ENCODE measurements around the gene ESPNL. TPM values are rescaled to one million over a fixed set of nuclear protein-coding genes. Genes with fewer than 3 reads are reported as not detected.

ESPNL gene
- polyA plus RNA-seq, 1 donor (not counting 4 experiments of a cell fraction or from before 2014, with no cell fraction given): 0.16 TPM

GRCh38 chr2:238067939-238068338, 32.2 kb upstream of the ESPNL start:
- Histone ChIP-seq H3K27me3 (ENCODE audit: control insufficient read depth, extremely low read depth, insufficient read depth, low read length) (no peaks in the 10 kb centered on the region), H3K36me3 (ENCODE audit: control insufficient read depth in 2 of 2, extremely low read depth in 1 of 2, insufficient read depth in 2 of 2, low read length in 2 of 2) (peaks cover 17 to 30% of the 10 kb centered on the region in 2 experiments), H3K4me1 (ENCODE audit: control insufficient read depth, extremely low read depth, insufficient read depth, low read length) (no peaks in the 10 kb centered on the region), H4K20me1 (ENCODE audit: control insufficient read depth, extremely low read depth, insufficient read depth, low read length) (no peaks in the 10 kb centered on the region), H3K27ac (ENCODE audit: control insufficient read depth, insufficient read depth, low read length) (no peak overlapping the region), H3K9ac (ENCODE audit: control insufficient read depth, extremely low read depth, insufficient read depth, low read length) (no peak overlapping the region), H2AFZ (ENCODE audit: control insufficient read depth, low read length) (no peak overlapping the region), H3K4me3 (ENCODE audit: control insufficient read depth in 2 of 3, extremely low read depth in 1 of 3, insufficient read depth in 2 of 3, low read depth in 1 of 3, low read length in 3 of 3) (no peak overlapping the region), H3K4me2 (ENCODE audit: control insufficient read depth, extremely low read depth, insufficient read depth, low read depth, low read length) (no peak overlapping the region), H3K79me2 (ENCODE audit: control insufficient read depth, insufficient read depth, low read length) (no peaks in the 10 kb centered on the region), H3K9me1 (ENCODE audit: control insufficient read depth, extremely low read depth, insufficient read depth, low read length) (no peaks in the 10 kb centered on the region), H3K9me3 (ENCODE audit: control insufficient read depth, low read depth, low read length) (no peaks in the 10 kb centered on the region)
- TF ChIP-seq, protein P1, sequence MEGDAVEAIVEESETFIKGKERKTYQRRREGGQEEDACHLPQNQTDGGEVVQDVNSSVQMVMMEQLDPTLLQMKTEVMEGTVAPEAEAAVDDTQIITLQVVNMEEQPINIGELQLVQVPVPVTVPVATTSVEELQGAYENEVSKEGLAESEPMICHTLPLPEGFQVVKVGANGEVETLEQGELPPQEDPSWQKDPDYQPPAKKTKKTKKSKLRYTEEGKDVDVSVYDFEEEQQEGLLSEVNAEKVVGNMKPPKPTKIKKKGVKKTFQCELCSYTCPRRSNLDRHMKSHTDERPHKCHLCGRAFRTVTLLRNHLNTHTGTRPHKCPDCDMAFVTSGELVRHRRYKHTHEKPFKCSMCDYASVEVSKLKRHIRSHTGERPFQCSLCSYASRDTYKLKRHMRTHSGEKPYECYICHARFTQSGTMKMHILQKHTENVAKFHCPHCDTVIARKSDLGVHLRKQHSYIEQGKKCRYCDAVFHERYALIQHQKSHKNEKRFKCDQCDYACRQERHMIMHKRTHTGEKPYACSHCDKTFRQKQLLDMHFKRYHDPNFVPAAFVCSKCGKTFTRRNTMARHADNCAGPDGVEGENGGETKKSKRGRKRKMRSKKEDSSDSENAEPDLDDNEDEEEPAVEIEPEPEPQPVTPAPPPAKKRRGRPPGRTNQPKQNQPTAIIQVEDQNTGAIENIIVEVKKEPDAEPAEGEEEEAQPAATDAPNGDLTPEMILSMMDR (optimal IDR thresholded peaks at IDR 0.05 in 1 of 3, IDR thresholded peaks at IDR 0.05 in 1 of 3, conservative IDR thresholded peaks at IDR 0.05 in 1 of 3; ENCODE audit: extremely low read depth in 1 of 3, insufficient read depth in 2 of 3, low read length in 3 of 3): no peak
- TF ChIP-seq EZH2 (IDR thresholded peaks at IDR 0.05; ENCODE audit: low read length): no peak
- DNase-seq (ENCODE audit: low read depth, low spot score): no peak
- no peak for FAIRE-seq
- dilution Hi-C loops (cut with MboI; ENCODE audit: extremely low pct_ligation_motif_present, low sequenced_read_pairs): no loop called here

- Histone ChIP-seq H3K9ac (ENCODE audit: control insufficient read depth, extremely low read depth, insufficient read depth, low read length) (no peak overlapping the region), H3K27me3 (ENCODE audit: control insufficient read depth, extremely low read depth, insufficient read depth, low read length) (no peaks in the 10 kb centered on the region), H3K79me2 (ENCODE audit: control insufficient read depth, insufficient read depth, low read length) (no peaks in the 10 kb centered on the region), H3K27ac (ENCODE audit: control insufficient read depth, insufficient read depth, low read length) (no peak overlapping the region), H3K4me1 (ENCODE audit: control insufficient read depth, extremely low read depth, insufficient read depth, low read length) (no peaks in the 10 kb centered on the region), H4K20me1 (ENCODE audit: control insufficient read depth, extremely low read depth, insufficient read depth, low read length) (no peaks in the 10 kb centered on the region), H3K36me3 (ENCODE audit: control insufficient read depth in 2 of 2, extremely low read depth in 1 of 2, insufficient read depth in 2 of 2, low read length in 2 of 2) (peaks cover 16 to 27% of the 10 kb centered on the region in 2 experiments), H3K4me3 (ENCODE audit: control insufficient read depth in 2 of 3, extremely low read depth in 1 of 3, insufficient read depth in 2 of 3, low read depth in 1 of 3, low read length in 3 of 3) (no peak overlapping the region), H2AFZ (ENCODE audit: control insufficient read depth, low read length) (no peak overlapping the region), H3K4me2 (ENCODE audit: control insufficient read depth, extremely low read depth, insufficient read depth, low read depth, low read length) (no peak overlapping the region), H3K9me3 (ENCODE audit: control insufficient read depth, low read depth, low read length) (no peaks in the 10 kb centered on the region), H3K9me1 (ENCODE audit: control insufficient read depth, extremely low read depth, insufficient read depth, low read length) (no peaks in the 10 kb centered on the region)
- FAIRE-seq: no peak
- DNase-seq (ENCODE audit: low read depth, low spot score): no peak
- dilution Hi-C loops (cut with MboI; ENCODE audit: extremely low pct_ligation_motif_present, low sequenced_read_pairs): no loop called here
- TF ChIP-seq, protein P1 (optimal IDR thresholded peaks at IDR 0.05 in 1 of 3, IDR thresholded peaks at IDR 0.05 in 1 of 3, conservative IDR thresholded peaks at IDR 0.05 in 1 of 3; ENCODE audit: extremely low read depth in 1 of 3, insufficient read depth in 2 of 3, low read length in 3 of 3): no peak
- TF ChIP-seq EZH2 (IDR thresholded peaks at IDR 0.05; ENCODE audit: low read length): no peak
Measured at GRCh38 chr2:238069021-238069709, 31.0 kb upstream of the ESPNL start.
